Stimulated activated CD8-positive, alpha-beta memory T cell treated with anti-CD3 and anti-CD28 coated beads, Interleukin-4, amount 100 ng/mL, for 48 hours (primary cell): Measurements from ENCODE around the gene BRAT1.
A peak's percentile ranks its signal among the peaks of the same experiment; 100 is the strongest.
"Not testable (repeated sequence)": the region's sequence is repeated elsewhere in the genome, so short reads cannot be mapped to it uniquely, and the experiment has no call there.

Experiments
- DNase-seq: peaks from one replicate; pipeline ENCODE4 v3.0.0-alpha.2; 2020

BRAT1 gene

DNA sequence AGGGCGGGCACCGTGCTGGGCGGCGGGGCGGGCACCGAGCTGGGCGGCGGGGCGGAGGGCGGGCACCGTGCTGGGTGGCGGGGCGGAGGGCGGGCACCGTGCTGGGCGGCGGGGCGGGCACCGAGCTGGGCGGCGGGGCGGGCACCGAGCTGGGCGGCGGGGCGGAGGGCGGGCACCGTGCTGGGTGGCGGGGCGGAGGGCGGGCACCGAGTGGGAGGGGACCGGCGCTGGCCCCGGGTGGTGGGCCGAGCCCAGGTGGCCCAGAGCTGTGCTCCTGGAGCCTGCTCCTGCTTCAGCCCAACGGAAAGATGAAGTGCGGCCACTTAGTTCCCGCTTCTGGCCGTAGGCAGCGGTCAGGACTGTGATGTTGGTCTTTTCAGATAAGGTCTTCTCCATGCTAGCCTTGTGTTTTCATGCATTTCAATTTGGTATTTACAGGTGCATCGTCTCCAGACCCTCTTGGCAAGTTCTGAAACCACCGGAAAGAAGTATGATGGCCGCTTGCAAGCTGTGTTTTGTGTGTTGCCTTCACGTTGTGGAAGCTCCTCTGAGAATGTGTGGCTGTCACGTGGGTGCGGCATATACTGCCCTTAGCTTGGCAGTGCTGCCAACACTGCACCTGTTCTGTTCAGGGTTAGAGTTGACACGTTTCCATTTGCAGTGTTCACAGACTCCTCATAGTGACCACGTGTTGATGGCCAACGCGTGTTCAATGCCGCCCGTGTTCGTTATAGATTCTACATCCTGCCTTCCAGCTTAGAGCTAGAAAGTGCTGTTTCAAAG, 28.7 kb upstream of the BRAT1 start:
- DNase-seq = no peak

DNA sequence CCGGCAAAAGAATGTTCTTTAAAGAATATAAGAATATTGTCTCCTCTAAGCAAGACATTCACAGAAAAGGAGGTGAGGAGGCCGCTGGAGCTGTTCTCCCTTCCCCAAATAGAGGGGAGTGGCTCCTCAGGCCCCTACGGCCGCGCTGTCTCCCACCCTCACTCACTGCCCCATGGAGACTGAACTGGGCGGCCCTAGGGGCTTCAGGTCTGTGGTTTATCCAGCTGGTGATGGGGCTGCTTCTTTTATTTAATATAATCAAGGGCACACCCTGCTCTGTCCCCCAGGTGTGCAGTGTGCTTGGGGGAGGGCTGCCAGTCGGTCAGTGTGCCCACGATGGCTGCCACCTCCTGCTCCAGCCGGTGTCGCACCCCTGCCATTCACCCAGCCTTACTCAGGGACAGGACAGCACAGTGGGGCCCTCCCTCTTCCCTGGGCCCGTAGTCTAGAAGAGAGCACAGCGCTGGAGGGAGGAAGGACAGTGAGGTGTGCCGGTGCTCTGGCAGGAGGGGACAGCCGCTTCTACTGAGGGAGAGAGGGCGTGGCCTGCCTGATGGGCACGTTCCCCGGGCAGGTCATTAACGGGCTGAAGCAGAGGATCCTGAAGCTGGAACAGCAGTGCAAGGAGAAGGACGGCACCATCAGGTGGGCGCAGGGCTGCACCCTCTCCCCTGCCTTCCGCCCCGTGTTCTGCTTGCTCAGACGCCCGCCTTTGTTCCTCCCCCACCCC, 26.8 kb upstream of the BRAT1 start:
- no peak for DNase-seq

DNA sequence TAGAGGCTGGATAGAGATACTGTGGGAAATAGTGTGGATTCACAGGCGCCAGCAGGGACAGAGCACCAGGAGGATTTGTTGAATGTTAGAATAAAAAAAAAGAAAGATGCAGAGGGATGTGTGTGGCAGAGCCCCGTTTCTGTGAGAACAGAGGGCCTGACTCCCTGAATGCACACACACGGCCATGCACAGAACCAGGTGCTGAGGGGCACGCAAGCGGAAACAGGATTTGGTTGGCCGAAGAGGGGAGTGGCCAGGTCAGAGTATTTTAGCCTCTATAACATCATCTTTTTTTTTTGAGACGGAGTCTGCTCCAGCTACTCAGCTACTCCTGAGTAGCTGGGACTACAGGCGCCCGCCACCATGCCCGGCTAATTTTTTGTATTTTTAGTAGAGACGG, 25.3 kb upstream of the BRAT1 start:
- no peak for DNase-seq

DNA sequence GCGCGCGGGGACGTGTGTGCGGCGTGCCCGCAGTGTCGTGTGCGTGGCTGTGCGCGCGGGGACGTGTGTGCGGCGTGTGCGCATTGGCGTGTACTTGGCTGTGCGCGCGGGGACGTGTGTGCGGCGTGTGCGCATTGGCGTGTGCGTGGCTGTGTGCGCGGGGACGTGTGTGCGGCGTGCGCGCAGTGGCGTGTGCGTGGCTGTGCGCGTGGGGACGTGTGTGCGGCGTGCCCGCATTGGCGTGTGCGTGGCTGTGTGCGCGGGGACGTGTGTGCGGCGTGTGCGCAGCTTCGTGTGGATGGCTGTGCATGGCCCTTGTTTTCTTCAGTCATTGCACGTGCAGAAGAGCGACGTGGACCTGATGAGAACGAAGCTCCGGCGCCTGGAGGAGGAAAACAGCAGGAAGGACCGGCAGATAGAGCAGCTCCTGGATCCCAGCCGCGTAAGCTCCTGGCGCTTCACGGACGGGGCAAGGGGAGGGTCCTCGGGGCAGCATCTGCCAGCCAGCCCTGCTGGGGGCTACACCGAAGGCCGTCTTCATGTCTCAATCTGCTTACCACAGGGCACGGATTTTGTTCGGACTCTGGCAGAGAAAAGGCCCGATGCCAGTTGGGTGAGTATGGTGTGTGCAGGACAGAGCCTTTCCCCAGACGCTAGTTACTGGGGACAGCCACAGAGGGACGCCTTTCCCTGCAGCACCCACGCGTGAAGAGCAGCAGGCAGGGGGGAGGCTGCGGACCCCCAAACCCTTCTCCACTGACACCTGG, 22.8 kb upstream of the BRAT1 start:
- DNase-seq = no peak

DNA sequence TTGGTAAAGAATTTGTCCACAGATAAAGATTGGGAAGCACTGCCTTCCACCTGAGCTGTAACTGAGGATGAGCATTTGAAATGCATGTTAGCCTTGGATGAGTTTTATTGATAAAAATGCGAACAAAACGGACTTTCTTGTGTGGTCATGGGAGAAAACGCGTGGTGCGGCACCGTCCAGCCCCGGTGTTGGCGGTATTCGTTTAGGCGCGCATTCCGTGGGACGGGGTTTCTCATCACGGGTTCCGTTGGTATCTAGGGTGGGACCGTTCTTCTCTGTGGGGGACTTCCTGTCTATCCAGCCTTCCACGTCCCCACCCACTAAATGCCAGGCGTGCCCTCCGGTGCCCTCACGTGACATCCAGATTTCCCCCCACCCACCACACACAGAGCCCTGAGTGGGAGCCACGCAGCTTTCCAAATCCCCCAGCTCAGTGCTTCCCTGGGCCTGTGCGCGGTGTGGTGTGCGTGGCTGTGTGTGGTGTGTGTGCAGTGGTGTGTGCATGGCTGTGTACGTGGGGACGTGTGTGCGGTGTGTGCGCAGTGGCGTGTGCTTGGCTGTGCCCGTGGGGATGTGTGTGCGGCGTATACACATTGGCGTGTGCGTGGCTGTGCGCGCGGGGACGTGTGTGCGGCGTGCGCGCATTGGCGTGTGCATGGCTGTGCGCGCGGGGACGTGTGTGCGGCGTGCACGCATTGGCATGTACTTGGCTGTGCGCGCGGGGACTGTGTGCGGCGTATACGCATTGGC, 21.6 kb upstream of the BRAT1 start:
- DNase-seq = no peak

DNA sequence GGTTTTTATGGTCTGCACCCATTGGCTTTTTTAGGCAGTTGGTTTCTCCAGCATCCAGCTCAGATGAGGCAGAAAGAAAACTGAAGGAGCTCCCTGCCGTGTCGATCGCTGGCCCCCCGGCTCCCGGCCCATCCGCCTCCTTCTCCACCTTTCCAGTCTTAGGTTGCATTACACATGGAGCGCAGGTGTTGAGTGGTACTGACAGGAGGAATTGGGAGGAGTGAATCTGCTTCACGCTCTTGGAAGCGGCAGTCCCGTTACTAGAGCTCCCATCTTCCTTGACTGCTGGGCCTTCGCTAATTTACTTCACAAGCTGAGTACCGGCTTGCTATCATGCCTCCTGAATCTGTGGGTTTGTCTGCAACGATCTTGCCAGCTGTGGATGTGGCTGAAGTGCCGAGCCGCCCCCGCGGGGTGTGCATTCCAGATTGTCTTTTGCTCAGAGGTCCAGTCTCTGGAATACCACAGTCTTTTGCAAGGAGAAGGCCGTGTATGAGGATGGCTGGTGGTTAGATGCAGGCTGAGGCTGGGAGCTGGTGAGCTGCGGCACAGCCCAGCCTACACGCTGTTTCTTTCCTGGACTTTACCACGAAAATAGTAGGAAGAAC, 20.5 kb upstream of the BRAT1 start:
- no peak for DNase-seq

DNA sequence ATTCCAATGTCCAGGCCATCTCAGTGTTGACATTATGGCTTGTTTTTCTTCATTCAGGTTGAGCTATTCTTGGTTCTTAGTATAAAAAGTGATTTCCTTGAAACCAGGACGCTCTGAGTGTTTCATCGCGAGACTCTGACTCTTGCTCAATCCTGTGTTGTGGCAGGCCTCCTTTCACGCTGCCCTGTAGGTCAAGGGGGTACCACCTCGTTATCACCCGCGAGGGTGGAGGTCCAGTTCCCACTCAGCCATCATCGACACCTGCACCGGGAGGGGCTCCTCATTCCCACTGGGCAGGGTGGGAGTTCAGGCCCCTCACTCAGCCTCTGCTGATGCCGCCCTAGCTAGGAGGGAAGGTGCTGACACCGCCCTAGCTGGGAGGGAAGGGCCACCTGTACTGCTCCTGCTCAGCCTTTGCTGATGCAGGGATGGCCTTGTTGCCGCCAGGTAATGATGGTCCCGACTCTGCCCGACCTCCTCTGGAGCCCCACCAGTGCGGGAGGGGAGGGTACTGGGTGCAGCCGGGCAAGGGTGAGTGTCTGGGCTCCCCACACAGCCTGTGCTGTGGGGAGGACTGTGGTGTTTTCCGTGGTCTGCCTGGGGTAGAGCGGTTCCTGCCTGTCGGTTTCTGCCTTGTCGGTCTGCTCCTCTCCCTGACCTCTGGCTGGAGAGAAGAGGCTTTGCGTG, 19.9 kb upstream of the BRAT1 start:
- DNase-seq = no peak

DNA sequence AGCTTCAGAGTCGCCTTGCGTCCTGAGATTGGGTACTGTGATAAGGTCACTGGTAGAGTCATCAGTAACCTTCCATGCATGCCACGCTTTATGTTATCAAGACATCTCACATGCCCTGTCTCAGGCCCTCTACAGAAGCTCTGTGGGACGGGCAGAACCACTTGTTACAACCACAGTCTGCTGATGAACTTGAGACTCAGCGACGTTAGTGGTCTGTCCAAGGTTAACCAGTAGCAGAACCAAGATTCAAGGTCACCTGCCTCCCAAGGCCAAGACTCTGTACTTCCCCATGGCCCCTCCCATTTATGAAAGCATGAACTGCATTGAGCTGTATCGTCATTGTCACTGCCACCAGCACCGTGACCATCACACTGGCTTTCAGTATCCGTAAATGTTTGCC, 18.4 kb upstream of the BRAT1 start:
- DNase-seq = no peak

DNA sequence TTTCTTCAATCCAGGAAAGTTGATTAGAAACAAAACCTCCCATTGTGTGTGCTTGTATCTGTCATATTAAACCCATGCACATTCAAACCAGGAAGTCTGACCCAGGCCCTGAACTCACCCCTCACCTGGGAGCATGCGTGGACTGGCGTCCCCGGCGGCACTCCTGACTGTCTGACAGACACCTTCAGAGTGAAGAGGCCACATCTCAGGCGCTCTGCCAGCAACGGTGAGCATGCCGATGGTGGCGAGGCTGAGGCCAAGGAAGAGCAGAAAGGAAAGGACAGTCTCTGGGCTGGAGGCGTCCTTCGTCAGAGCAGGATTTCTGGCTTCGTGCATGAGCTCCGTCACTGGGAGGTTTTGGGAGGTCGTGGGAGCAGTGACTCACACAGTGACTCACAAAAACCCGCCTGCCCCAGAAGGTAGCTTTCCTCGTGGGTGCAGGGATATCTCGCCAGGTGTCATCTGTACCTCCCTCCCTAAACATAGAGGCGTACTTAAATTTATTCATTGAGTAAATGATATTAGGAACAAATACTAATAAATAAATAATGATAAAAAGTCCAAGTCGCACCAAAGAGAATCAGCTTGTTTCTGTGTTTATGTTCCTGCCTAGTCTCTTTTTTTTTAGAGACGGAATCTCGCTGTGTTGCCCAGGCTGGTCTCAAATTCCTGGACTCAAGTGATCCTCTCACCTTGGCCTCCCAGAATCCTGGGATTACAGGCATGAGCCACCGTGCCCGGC, 16.9 kb upstream of the BRAT1 start:
- DNase-seq = peak; percentile 37

DNA sequence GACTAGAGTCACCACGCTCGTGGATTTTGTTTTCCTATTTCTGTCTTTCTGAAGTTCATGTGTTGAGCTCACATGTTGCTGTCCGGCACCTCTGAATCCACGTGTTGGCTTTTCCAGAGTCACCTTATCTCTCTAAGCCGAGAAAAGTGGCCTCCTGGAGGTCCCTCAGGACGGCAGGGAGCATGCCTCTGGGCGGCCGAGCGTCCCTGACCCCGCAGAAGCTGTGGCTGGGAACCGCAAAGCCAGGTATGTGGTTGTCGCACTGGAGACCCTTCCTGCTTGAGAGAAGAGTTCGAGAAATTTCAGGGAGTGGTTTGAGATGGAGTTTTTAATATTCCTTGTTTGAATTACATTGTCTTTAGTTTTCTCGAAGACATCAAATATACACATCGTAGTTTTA, 16.1 kb upstream of the BRAT1 start:
- DNase-seq = no peak

DNA sequence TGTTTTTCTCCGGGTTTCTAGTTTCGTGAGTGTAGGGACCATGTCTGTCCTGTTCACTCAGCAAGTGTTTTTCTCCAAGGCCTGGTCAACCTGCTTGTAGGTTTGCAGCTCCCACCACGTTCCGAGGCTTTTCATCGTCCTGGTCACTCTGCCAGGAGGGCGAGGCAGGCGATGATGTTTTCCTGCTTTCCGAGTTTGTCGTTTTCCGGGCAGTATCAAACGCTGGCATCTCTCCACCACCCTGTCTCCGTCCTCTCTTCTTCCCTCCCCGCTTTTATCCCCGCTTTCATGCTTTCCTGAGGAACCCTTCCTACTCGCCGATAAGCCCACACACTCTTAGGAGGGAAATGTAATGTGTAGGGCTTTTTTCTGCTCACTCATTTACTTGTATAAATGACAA, 14.7 kb upstream of the BRAT1 start:
- DNase-seq = no peak

DNA sequence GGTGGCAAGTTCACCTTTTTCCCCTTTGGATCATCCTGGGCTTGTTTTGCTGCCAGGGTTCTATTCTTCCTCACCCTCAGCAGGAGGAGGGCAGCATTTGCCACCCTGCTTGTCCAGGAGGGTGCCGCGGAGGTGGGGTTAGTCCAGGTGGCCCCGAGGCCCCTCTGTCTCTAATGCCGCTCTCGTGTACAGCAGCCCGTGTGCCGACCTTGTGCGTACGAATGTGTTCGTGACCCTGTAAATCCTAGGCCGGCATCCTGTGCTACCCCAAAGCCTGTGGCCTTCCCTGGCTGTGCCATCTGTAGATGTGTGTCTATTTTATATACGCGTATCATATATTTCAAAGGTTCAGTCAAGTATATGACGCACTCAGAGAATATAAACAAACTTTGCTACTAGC, 14.1 kb upstream of the BRAT1 start:
- DNase-seq = no peak

DNA sequence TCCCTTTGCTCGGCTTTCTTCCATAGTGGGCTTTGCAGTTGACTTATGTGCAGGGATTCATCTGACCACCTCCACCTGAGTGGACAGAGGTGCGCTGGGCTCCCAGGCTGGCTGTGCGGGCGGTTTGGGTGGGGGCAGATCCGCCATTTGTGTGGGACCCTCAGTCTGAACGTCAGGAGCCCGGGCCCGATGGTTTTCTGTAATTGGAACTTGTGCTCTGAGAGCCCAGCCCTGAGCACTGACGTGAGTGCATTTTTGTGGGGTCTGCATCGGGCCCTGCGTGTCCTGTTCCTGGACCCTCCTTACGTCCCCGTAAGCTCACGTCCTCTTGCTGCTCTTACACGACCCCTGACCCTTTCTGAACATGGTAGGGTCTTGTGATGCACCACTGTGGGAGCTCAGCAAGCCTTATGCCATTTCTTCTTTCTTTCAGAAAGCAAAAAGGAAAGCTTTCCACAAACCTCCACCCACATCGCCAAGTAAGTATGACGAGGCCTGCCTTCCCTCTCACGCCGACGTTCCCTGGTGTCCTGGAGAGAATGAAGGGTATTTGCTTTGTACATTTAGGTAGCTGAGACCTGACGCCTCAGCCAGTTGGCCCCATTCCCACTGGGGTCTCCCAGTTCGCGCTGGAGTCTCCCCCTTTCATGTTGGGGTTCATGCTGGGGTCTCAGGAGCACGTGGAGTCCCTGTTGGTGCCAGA, 13.3 kb upstream of the BRAT1 start:
- no peak for DNase-seq

DNA sequence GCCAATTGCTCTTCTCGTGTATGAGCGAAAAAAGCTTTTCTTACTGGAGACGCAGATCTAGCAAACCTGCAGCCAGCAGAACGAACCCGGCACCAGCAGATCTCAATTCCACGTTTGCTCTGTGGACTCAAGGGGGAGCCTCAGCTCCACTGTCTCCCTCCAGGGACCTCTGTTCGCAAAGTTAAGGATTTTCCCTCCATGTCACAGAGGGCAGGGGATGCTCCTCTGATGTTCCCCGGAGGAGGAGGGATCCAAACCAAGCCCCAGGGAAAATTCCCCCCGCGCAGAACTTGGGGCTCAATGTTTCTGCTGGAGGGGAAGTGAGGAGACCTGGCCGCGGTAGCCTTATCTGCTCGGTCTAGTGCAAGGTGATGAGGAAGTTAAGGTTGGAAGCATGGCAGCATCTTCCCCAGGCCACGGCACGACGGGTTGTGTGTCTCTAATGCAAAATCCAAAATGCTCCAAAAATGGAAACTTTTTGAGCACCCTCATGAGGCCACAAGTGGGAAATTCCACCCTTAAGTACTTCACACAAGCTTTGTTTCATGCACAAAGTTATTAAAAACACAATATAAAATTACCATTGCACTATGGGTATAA, 12.5 kb upstream of the BRAT1 start:
- no peak for DNase-seq

DNA sequence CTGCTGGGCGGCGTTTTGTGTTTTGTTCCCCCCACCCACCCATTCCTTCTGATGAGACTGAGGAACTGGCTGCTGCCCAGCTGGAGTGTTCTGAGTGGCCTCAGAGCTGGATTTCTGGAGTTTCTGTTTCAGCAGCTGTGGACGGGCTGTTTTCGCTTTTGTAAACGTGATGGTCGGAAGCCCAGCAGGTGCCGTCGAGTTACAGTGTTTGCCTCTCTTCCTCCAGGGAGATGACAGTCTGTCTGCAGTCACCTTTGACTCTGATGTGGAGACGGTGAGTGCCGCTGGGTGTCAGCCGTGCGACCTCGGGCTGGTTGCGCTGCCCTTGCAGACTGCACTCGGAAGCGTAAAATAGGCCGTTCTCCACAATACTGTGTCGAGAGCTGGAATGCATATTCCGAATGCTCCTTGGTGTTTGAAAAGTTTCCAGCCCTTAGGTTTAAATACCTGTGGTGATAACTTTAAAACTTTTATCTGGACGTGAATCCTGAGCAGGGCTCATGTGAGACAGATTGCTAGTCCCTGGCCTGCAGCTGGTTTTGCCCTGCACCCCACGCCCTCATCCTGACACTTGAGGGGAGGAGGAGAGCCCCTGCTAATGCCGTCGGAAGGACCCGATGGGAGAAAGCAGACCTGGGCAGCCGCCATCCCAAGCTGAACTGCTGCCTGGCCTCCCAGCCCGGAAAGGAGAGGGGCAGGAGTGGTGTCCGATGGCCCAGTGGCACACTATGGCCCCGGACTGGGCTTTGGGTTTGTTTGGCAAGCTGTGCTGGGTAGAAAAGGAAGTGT, 11.8 kb upstream of the BRAT1 start:
- no peak for DNase-seq

DNA sequence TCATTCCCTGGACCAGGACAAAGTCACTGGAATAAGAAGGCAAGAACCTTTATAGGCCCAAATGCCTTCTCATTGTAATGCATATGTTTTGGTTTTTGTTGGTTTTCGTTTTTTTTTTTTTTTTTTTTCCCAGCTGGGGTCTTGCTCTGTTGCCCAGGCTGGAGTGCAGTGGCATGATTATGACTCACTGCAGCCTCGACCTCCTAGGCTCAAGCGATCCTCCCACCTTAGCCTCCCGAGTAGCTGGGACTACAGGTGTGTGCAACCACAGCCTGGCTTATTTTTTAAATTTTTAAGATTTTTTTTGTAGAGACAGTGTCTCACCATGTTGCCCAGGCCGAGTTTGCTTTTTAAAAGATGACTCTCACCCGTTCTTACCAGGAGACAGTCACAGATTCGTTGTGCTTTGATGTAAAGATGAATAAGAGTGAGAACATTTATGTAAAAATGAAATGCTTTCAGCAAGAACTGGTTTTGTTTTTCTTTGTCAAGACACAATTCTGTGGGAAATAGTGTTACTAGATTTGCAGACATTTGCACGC, 11.1 kb upstream of the BRAT1 start:
- DNase-seq = no peak

DNA sequence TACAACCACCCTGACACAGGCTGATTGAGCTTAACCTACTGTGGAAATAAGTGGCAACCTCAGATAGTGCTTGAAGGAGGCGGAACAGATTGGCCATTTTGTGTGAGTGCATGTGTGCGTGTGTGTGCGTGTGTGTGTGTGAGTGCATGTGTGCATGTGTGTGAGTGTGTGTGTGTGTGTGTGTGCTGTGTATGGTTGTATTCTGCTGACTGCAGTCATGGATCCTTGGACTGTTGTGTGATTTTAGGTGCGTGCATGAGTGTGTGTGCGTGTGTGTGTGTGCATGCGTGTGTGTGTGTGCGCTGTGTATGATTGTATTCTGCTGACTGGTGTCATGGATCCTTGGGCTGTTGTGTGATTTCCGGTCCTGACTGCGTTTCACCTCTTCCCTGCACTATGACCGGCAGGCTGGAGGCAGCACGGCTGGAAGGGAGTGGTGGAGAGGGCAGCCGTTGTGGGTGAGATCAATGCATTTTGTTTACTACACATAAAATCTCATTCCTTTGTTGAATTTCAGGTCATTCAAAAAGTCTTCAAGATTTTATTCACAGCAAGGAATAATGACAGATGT, 9.7 kb upstream of the BRAT1 start:
- no peak for DNase-seq

DNA sequence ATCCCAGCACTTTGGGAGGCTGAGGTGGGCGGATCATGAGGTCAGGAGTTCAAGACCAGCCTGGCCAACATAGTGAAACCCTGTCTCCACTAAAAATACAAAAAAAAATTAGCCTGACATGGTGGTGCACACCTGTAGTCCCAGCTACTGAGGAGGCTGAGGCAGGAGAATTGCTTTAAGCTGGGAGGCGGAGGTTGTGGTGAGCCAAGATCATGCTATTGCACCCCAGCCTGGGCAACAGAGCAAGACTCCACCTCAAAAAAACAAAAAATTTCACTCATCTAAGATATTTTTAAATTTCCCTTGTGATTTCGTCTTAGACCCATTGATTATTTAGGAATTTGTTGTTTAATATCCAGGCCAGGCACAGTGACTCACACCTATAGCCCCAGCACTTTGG, 8.6 kb upstream of the BRAT1 start:
- DNase-seq = not testable (repeated sequence)
